ENCODE measurements around the gene ZNF12. TPM values are rescaled to one million over a fixed set of nuclear protein-coding genes. Genes with fewer than 3 reads are reported as not detected.

ZNF12 gene
- polyA plus RNA-seq, 1 experiment: 10.9 TPM

DNA sequence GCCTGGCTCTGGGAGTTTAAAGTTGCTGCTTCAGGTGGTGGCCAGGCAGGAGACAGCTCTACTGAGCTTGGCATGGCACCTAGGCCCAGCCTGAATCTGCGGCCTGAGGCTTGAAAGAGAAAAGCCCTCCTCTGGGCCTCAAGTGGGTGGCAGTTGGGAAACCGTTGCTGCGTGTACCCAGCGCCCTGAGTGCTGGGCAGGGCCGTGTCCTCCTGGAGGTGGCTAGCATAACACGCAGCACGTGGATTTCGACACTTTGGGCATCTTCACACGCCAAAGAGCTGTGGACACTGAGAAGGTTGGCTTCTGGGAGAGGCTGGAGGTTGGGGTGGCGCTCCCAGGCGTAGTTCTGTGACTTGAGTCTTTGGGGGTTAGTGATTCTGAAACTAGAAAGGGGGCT lies 67.1 kb downstream of the ZNF12 start:
- CTCF ChIA-PET: no interaction called here
- Histone ChIP-seq H3K36me3 (ENCODE audit: control insufficient read depth, insufficient read depth, low read length) (peaks cover 18% of the 10 kb centered on the region), H3K4me3 (ENCODE audit: low read depth, low read length) (no peak overlapping the region), H3K27me3 (ENCODE audit: control insufficient read depth, insufficient read depth, low read length) (no peaks in the 10 kb centered on the region)
- TF ChIP-seq, protein P1, sequence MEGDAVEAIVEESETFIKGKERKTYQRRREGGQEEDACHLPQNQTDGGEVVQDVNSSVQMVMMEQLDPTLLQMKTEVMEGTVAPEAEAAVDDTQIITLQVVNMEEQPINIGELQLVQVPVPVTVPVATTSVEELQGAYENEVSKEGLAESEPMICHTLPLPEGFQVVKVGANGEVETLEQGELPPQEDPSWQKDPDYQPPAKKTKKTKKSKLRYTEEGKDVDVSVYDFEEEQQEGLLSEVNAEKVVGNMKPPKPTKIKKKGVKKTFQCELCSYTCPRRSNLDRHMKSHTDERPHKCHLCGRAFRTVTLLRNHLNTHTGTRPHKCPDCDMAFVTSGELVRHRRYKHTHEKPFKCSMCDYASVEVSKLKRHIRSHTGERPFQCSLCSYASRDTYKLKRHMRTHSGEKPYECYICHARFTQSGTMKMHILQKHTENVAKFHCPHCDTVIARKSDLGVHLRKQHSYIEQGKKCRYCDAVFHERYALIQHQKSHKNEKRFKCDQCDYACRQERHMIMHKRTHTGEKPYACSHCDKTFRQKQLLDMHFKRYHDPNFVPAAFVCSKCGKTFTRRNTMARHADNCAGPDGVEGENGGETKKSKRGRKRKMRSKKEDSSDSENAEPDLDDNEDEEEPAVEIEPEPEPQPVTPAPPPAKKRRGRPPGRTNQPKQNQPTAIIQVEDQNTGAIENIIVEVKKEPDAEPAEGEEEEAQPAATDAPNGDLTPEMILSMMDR (IDR thresholded peaks at IDR 0.05; ENCODE audit: insufficient read depth, low read depth, low read length): no peak
- no peak for DNase-seq (ENCODE audit: low read depth)
- POLR2A ChIA-PET: no interaction called here

DNA sequence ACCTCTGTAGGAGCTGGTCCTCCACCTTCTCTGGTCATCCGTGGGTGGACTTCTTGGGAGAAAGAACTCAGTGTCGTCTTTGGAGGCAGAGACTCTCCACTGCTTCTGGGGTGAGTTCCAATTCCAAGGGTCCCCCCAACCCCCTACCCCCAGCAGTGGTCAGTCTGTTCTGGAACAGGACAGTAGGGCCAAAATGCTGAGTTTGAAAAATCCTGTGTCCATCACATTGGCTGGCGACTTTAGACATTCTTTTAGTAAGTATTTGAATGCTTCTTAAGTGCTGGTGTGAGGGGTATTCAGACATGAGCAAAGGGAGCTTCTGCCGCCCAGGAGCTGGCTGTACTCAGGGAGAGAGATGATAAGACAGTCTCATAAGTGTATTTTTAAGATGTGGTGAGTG lies 67.7 kb downstream of the ZNF12 start:
- Histone ChIP-seq H3K27me3 (ENCODE audit: control insufficient read depth, insufficient read depth, low read length) (no peaks in the 10 kb centered on the region), H3K36me3 (ENCODE audit: control insufficient read depth, insufficient read depth, low read length) (peaks cover 18% of the 10 kb centered on the region), H3K4me3 (ENCODE audit: low read depth, low read length) (no peak overlapping the region)
- TF ChIP-seq, protein P1 (IDR thresholded peaks at IDR 0.05; ENCODE audit: insufficient read depth, low read depth, low read length): no peak
- CTCF ChIA-PET: no interaction called here
- POLR2A ChIA-PET: interaction anchor here (0.6 kb wide), 1 partner anchor 12 kb away, joined by 7 read pairs; no protein-coding TSS in a partner anchor
- no peak for DNase-seq (ENCODE audit: low read depth)

Other genes with a start within 250 kb of the ZNF12 start
- gene KDELR2, start 222.8 kb downstream of the ZNF12 start, polyA plus RNA-seq (2011; rRNA removed): 237 and 301 TPM in 2 replicates
- not detected in 2 replicates for gene GRID2IP, start 155.5 kb downstream of the ZNF12 start, polyA plus RNA-seq (2011; rRNA removed)
- 113 and 116 TPM in 2 replicates for gene ZDHHC4, start 129.5 kb downstream of the ZNF12 start, polyA plus RNA-seq (2011; rRNA removed)
- gene INTS15, start 116.9 kb downstream of the ZNF12 start, polyA plus RNA-seq (2011; rRNA removed): 16.0 and 22.6 TPM in 2 replicates
- gene ZNF853, start 91.3 kb downstream of the ZNF12 start, polyA plus RNA-seq (2011; rRNA removed): 1.6 and 2.0 TPM in 2 replicates
- gene ZNF316, start 69.6 kb downstream of the ZNF12 start, polyA plus RNA-seq (2011; rRNA removed): 4.6 and 5.2 TPM in 2 replicates
- gene RSPH10B2, start 47.2 kb upstream of the ZNF12 start, polyA plus RNA-seq (2011; rRNA removed): 0.09 TPM in 1 of 2 replicates, not detected in the other
- gene CCZ1B, start 119.3 kb upstream of the ZNF12 start, polyA plus RNA-seq (2011; rRNA removed): 24.6 and 42.0 TPM in 2 replicates

All from BJ (cell line).